A673 (cell line): ENCODE data around the gene VPS13D. TPM values are rescaled to one million over a fixed set of nuclear protein-coding genes. Genes with fewer than 3 reads are reported as not detected.

Source experiments
- BruUV-seq: library from RNA; stranded (reverse); fragments of 400-500 nt; replicated peaks from 2 replicates; lab custom pipeline; 2021; lab: Mats Ljungman, UMichigan
- CTCF ChIA-PET: fragments of 300-600 bp; sonication (Branson Sonifier 250); formaldehyde crosslinking; loops from one replicate; lab custom pipeline; 2022; ENCODE audit warnings: antibody characterized with exemption; lab: Charles Lee
- POLR2A ChIA-PET: fragments of 300-600 bp; sonication (Branson Sonifier 250); formaldehyde crosslinking; loops from one replicate; lab custom pipeline; 2022; ENCODE audit warnings: antibody characterized with exemption; ENCODE audit not compliant: low non-redundant PET; lab: Charles Lee
- DNase-seq: peaks from one replicate; pipeline ENCODE4 v3.0.0-alpha.2; 2015; ENCODE audit warnings: low spot score
- H3K27ac ChIP-seq: fragments of 200-600 bp; sonication (generic); 2 replicates; pipeline ENCODE4 v1.5.1; 2016; ENCODE audit warnings: mixed run types, low read depth, mild to moderate bottlenecking, mixed read lengths, antibody characterized with exemption, low read length; ENCODE audit not compliant: poor library complexity, severe bottlenecking
- H3K27me3 ChIP-seq: fragments of 200-600 bp; sonication (generic); replicated peaks from 2 replicates; pipeline ENCODE4 v1.6.1; 2017; ENCODE audit warnings: mixed run types, low read depth, mild to moderate bottlenecking, mixed read lengths, antibody characterized with exemption, low read length; ENCODE audit not compliant: insufficient read depth, poor library complexity
- H3K36me3 ChIP-seq: fragments of 200-600 bp; sonication (generic); 2 replicates; pipeline ENCODE4 v1.6.1; 2016; ENCODE audit warnings: mixed run types, mild to moderate bottlenecking, mixed read lengths, antibody characterized with exemption, low read length; ENCODE audit not compliant: insufficient read depth, poor library complexity, severe bottlenecking
- H3K4me1 ChIP-seq: fragments of 200-600 bp; sonication (generic); 2 replicates; pipeline ENCODE4 v1.6.1; 2017; ENCODE audit warnings: mixed run types, mild to moderate bottlenecking, mixed read lengths, antibody characterized with exemption, low read length; ENCODE audit not compliant: insufficient read depth, poor library complexity, severe bottlenecking
- H3K4me3 ChIP-seq: fragments of 200-600 bp; sonication (generic); 2 replicates; pipeline ENCODE4 v1.5.1; 2016; ENCODE audit warnings: low read depth, mixed run types, mild to moderate bottlenecking, mixed read lengths, low read length; ENCODE audit not compliant: poor library complexity, severe bottlenecking
- H3K9me3 ChIP-seq: fragments of 200-600 bp; sonication (generic); 2 replicates; pipeline ENCODE4 v1.6.1; 2016; ENCODE audit warnings: mixed run types, low read depth, mild to moderate bottlenecking, mixed read lengths, antibody characterized with exemption, low read length; ENCODE audit not compliant: poor library complexity, severe bottlenecking
- CTCF ChIP-seq: fragments of 300-800, 200-600 bp; sonication (generic); conservative IDR thresholded peaks from 2 replicates; pipeline ENCODE4 v1.5.1; 2017; ENCODE audit warnings: low read depth, mild to moderate bottlenecking, antibody characterized with exemption, low read length, moderate library complexity, mixed read lengths
- EZH2 ChIP-seq: fragments of 200-600 bp; sonication (generic); IDR thresholded peaks from 2 replicates; pipeline ENCODE4 v1.6.1; 2017; ENCODE audit warnings: borderline replicate concordance, low read depth, mild to moderate bottlenecking, mixed read lengths, antibody characterized with exemption, low read length; ENCODE audit not compliant: poor library complexity, severe bottlenecking
- intact Hi-C: fragments of 100-400 bp; cut with micrococcal nuclease; formaldehyde crosslinking; loops from one replicate; pipeline ENCODE4 v1.10.0; 2022; ENCODE audit not compliant: unreplicated experiment
- total RNA-seq: library from RNA; stranded (reverse); gene quantifications from 2 replicates; pipeline ENCODE4 v1.2.3, GENCODE V29; 2021

VPS13D gene
- total RNA-seq, 1 experiment from 2014 or later: 32.5 TPM

GRCh38 chr1:12441414-12442105 lies 211.7 kb downstream of the VPS13D start:
- intact Hi-C loops: no loop called here
- Histone ChIP-seq H3K27ac (no peak overlapping the region), H3K4me3 (no peak overlapping the region), H3K36me3 (no peaks in the 10 kb centered on the region), H3K27me3 (no peaks in the 10 kb centered on the region), H3K4me1 (no peaks in the 10 kb centered on the region), H3K9me3 (no peaks in the 10 kb centered on the region)
- DNase-seq: no peak
- no peak for TF ChIP-seq CTCF
- TF ChIP-seq EZH2: no peak
- POLR2A ChIA-PET: no interaction called here
- CTCF ChIA-PET: no interaction called here
- BruUV-seq: no TSS peak

- no peaks in the 10 kb centered on the region for H3K9me3 ChIP-seq
- ChIA-PET POLR2A (no interaction called here), CTCF (no interaction called here)
- no peaks in the 10 kb centered on the region for H3K27me3 ChIP-seq
- H3K36me3 ChIP-seq: no peaks in the 10 kb centered on the region
- no peak overlapping the region for H3K4me3 ChIP-seq
- BruUV-seq: no TSS peak
- intact Hi-C loops: no loop called here
- peaks cover 3% of the 10 kb centered on the region for H3K4me1 ChIP-seq
- TF ChIP-seq CTCF: no peak
- no peak overlapping the region for H3K27ac ChIP-seq
- DNase-seq: no peak
Measured at GRCh38 chr1:12442217-12442616, 212.4 kb downstream of the VPS13D start.

- intact Hi-C loops: no loop called here
- peaks cover 11% of the 10 kb centered on the region for H3K4me1 ChIP-seq
- no peaks in the 10 kb centered on the region for H3K27me3 ChIP-seq
- no peak for TF ChIP-seq CTCF
- no peak for TF ChIP-seq EZH2
- H3K4me3 ChIP-seq: no peak overlapping the region
- CTCF ChIA-PET: no interaction called here
- no peak overlapping the region for H3K27ac ChIP-seq
- POLR2A ChIA-PET: no interaction called here
- H3K36me3 ChIP-seq: no peaks in the 10 kb centered on the region
- DNase-seq: no peak
- no peaks in the 10 kb centered on the region for H3K9me3 ChIP-seq
- BruUV-seq: no TSS peak
Measured at GRCh38 chr1:12443151-12443550, 213.3 kb downstream of the VPS13D start.
